HepG2 (cell line): ENCODE measurements around the gene MXRA7. TPM values are rescaled to one million over a fixed set of nuclear protein-coding genes. Genes with fewer than 3 reads are reported as not detected.

ENCODE experiments used
- FOXA1 ChIP-seq, 2 experiments: fragments of 450-650 bp in 1 of 2; sonication (generic) in 1 of 2; formaldehyde crosslinking in 1 of 2; IDR thresholded peaks; 2 replicates each; pipeline versions ENCODE4 v1.4.0 to v1.6.1; 2016 to 2020; ENCODE audit warnings: missing genetic modification reagents in 1 of 2
- POLR2A ChIP-seq, 2 experiments: IDR thresholded peaks; 2 replicates each; pipeline ENCODE4 v1.6.1; 2011; ENCODE audit warnings: low read depth in 2 of 2, low read length in 2 of 2, mild to moderate bottlenecking in 1 of 2, moderate library complexity in 1 of 2; ENCODE audit not compliant: insufficient read depth in 1 of 2
- RBAK ChIP-seq: sonication (generic); formaldehyde crosslinking; IDR thresholded peaks from 2 replicates; pipeline ENCODE4 v1.5.1; 2020; ENCODE audit warnings: mild to moderate bottlenecking, missing genetic modification reagents
- REXO4 ChIP-seq: sonication (generic); formaldehyde crosslinking; IDR thresholded peaks from 2 replicates; pipeline ENCODE4 v1.8.0; 2022; ENCODE audit warnings: missing genetic modification reagents, mild to moderate bottlenecking, borderline replicate concordance
- SRSF1 ChIP-seq: fragments of 200-400 bp; formaldehyde crosslinking; optimal IDR thresholded peaks from 2 replicates; pipeline ENCODE3; 2017; ENCODE audit warnings: mild to moderate bottlenecking, low read depth, low read length, moderate library complexity
- SYNCRIP ChIP-seq: fragments of 200-400 bp; formaldehyde crosslinking; IDR thresholded peaks from 2 replicates; pipeline ENCODE4 v1.6.1; 2018; ENCODE audit warnings: mild to moderate bottlenecking, low read depth, low read length; ENCODE audit not compliant: insufficient read depth
- THAP11 ChIP-seq: IDR thresholded peaks from 2 replicates; pipeline ENCODE4 v1.6.1; 2016; ENCODE audit warnings: missing biosample characterization, missing genetic modification reagents
- ZMYM2 ChIP-seq: sonication (generic); formaldehyde crosslinking; IDR thresholded peaks from 2 replicates; pipeline ENCODE4 v1.8.0; 2022; ENCODE audit warnings: mild to moderate bottlenecking, missing genetic modification reagents
- ZNF264 ChIP-seq: sonication (generic); formaldehyde crosslinking; IDR thresholded peaks from 2 replicates; pipeline ENCODE4 v1.4.0; 2020; ENCODE audit warnings: missing genetic modification reagents
- ZNF570 ChIP-seq: sonication (generic); formaldehyde crosslinking; IDR thresholded peaks from 2 replicates; pipeline ENCODE4 v1.4.0; 2020; ENCODE audit warnings: mild to moderate bottlenecking, missing genetic modification reagents, borderline replicate concordance
- polyA plus RNA-seq, 8 experiments: library from polyadenylated mRNA; depleted of rRNA in 3 of 8; stranded (reverse) in 7 of 8; unstranded in 1 of 8; fragments of >200 nt; fragmentation: Illumina TruSeq in 4 of 8; extraction: Trizol in 4 of 8; gene quantifications; 2 replicates each; pipeline versions ENCODE4 v1.2.1 to v1.2.3, GENCODE V29; 2011 to 2016; ENCODE audit warnings: low read depth in 4 of 8, missing spikeins in 1 of 8, mixed read lengths in 1 of 8; ENCODE audit not compliant: insufficient read depth in 1 of 8
- total RNA-seq, 5 experiments: library from RNA; depleted of rRNA; stranded (reverse); fragments of >200 nt; fragmentation: Illumina TruSeq; extraction: Trizol; gene quantifications; 2 replicates each; pipeline ENCODE4 v1.2.3, GENCODE V29; 2016; ENCODE audit warnings: low read depth in 1 of 5
- TF ChIP-seq, protein P1 (sequence below): sonication (generic); formaldehyde crosslinking; IDR thresholded peaks from one replicate; pipeline ENCODE4 v1.5.1; 2020; ENCODE audit warnings: mild to moderate bottlenecking, missing genetic modification reagents; ENCODE audit errors: not compliant biosample characterization
- TF ChIP-seq, protein P2 (sequence below): sonication (generic); formaldehyde crosslinking; IDR thresholded peaks from 2 replicates; pipeline ENCODE4 v1.5.1; 2020; ENCODE audit warnings: missing genetic modification reagents, mild to moderate bottlenecking, borderline replicate concordance
- TF ChIP-seq, protein P3 (sequence below): sonication (generic); formaldehyde crosslinking; IDR thresholded peaks from 2 replicates; pipeline ENCODE4 v1.4.0; 2020; ENCODE audit warnings: missing genetic modification reagents, borderline replicate concordance

The MXRA7 gene
- total and polyA plus RNA-seq, 2 of the 13 experiments (the other 11 are each of a cell fraction or from before 2014, with no cell fraction given), result 44.8 to 112 TPM

GRCh38 chr17:76737082-76737675 is 26.4 kb upstream of the MXRA7 start, which contains the start of gene SRSF2 (continued):
- TF ChIP-seq SRSF1, result no peak
- TF ChIP-seq ZNF570 (CRISPR knock-in tag), result no peak
- TF ChIP-seq THAP11 (CRISPR knock-in tag), result no peak
- TF ChIP-seq, protein P1, sequence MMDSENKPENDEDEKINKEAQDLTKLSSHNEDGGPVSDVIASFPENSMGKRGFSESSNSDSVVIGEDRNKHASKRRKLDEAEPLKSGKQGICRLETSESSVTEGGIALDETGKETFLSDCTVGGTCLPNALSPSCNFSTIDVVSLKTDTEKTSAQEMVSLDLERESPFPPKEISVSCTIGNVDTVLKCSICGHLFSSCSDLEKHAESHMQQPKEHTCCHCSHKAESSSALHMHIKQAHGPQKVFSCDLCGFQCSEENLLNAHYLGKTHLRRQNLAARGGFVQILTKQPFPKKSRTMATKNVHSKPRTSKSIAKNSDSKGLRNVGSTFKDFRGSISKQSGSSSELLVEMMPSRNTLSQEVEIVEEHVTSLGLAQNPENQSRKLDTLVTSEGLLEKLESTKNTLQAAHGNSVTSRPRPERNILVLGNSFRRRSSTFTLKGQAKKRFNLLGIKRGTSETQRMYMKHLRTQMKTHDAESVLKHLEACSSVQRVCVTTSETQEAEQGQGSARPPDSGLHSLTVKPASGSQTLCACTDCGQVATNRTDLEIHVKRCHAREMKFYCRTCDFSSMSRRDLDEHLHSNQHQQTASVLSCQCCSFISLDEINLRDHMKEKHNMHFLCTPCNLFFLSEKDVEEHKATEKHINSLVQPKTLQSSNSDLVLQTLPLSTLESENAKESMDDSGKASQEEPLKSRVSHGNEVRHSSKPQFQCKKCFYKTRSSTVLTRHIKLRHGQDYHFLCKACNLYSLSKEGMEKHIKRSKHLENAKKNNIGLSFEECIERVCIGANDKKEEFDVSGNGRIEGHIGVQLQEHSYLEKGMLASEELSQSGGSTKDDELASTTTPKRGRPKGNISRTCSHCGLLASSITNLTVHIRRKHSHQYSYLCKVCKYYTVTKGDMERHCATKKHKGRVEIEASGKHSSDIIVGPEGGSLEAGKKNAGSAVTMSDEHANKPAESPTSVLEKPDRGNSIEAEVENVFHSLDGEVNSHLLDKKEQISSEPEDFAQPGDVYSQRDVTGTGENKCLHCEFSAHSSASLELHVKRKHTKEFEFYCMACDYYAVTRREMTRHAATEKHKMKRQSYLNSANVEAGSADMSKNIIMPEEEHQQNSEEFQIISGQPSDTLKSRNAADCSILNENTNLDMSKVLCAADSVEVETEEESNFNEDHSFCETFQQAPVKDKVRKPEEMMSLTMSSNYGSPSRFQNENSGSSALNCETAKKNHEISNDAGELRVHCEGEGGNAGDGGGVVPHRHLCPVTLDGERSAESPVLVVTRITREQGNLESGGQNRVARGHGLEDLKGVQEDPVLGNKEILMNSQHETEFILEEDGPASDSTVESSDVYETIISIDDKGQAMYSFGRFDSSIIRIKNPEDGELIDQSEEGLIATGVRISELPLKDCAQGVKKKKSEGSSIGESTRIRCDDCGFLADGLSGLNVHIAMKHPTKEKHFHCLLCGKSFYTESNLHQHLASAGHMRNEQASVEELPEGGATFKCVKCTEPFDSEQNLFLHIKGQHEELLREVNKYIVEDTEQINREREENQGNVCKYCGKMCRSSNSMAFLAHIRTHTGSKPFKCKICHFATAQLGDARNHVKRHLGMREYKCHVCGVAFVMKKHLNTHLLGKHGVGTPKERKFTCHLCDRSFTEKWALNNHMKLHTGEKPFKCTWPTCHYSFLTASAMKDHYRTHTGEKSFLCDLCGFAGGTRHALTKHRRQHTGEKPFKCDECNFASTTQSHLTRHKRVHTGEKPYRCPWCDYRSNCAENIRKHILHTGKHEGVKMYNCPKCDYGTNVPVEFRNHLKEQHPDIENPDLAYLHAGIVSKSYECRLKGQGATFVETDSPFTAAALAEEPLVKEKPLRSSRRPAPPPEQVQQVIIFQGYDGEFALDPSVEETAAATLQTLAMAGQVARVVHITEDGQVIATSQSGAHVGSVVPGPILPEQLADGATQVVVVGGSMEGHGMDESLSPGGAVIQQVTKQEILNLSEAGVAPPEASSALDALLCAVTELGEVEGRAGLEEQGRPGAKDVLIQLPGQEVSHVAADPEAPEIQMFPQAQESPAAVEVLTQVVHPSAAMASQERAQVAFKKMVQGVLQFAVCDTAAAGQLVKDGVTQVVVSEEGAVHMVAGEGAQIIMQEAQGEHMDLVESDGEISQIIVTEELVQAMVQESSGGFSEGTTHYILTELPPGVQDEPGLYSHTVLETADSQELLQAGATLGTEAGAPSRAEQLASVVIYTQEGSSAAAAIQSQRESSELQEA (CRISPR knock-in tag), result peak; percentile 49
- peak; percentile 100 for TF ChIP-seq POLR2A (IDR thresholded peaks at IDR 0.05; ENCODE audit: insufficient read depth in 1 of 2, low read depth in 2 of 2, low read length in 2 of 2)
- TF ChIP-seq FOXA1 (IDR thresholded peaks at IDR 0.05), result no peak
- TF ChIP-seq FOXA1 (CRISPR knock-in tag; IDR thresholded peaks at IDR 0.05), result peak; percentile 59; the same call in 1 of the 2 replicates
- no peak for TF ChIP-seq SYNCRIP
- peak; percentile 90; the same call in 1 of the 2 replicates for TF ChIP-seq ZNF264
- TF ChIP-seq ZMYM2 (CRISPR knock-in tag), result no peak
- 0 out of 2 replicates have a peak, but pooled peaks have one; percentile 73 for TF ChIP-seq REXO4 (CRISPR knock-in tag)
- TF ChIP-seq RBAK (CRISPR knock-in tag), result peak; percentile 36; the same call in 1 of the 2 replicates
- TF ChIP-seq, protein P2, sequence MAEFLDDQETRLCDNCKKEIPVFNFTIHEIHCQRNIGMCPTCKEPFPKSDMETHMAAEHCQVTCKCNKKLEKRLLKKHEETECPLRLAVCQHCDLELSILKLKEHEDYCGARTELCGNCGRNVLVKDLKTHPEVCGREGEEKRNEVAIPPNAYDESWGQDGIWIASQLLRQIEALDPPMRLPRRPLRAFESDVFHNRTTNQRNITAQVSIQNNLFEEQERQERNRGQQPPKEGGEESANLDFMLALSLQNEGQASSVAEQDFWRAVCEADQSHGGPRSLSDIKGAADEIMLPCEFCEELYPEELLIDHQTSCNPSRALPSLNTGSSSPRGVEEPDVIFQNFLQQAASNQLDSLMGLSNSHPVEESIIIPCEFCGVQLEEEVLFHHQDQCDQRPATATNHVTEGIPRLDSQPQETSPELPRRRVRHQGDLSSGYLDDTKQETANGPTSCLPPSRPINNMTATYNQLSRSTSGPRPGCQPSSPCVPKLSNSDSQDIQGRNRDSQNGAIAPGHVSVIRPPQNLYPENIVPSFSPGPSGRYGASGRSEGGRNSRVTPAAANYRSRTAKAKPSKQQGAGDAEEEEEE, result peak; percentile 21; the same call in 1 of the 2 replicates
- TF ChIP-seq, protein P3, sequence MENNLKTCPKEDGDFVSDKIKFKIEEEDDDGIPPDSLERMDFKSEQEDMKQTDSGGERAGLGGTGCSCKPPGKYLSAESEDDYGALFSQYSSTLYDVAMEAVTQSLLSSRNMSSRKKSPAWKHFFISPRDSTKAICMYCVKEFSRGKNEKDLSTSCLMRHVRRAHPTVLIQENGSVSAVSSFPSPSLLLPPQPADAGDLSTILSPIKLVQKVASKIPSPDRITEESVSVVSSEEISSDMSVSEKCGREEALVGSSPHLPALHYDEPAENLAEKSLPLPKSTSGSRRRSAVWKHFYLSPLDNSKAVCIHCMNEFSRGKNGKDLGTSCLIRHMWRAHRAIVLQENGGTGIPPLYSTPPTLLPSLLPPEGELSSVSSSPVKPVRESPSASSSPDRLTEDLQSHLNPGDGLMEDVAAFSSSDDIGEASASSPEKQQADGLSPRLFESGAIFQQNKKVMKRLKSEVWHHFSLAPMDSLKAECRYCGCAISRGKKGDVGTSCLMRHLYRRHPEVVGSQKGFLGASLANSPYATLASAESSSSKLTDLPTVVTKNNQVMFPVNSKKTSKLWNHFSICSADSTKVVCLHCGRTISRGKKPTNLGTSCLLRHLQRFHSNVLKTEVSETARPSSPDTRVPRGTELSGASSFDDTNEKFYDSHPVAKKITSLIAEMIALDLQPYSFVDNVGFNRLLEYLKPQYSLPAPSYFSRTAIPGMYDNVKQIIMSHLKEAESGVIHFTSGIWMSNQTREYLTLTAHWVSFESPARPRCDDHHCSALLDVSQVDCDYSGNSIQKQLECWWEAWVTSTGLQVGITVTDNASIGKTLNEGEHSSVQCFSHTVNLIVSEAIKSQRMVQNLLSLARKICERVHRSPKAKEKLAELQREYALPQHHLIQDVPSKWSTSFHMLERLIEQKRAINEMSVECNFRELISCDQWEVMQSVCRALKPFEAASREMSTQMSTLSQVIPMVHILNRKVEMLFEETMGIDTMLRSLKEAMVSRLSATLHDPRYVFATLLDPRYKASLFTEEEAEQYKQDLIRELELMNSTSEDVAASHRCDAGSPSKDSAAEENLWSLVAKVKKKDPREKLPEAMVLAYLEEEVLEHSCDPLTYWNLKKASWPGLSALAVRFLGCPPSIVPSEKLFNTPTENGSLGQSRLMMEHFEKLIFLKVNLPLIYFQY (CRISPR knock-in tag), result peak; percentile 74; the same call in 1 of the 2 replicates
